Activated T-cell treated with anti-CD3 and anti-CD28 coated beads, Interleukin-2, amount 50 U/mL, for 4 hours (primary cell): ENCODE data around the gene CENPA. TPM values are rescaled to one million over a fixed set of nuclear protein-coding genes. Genes with fewer than 3 reads are reported as not detected.

Experiments
- ATAC-seq, 2 donors: fragments of 200-7000 bp; cut with Tn5 transposase; one replicate each; pipeline ENCODE4 v1.10.0; 2021
- DNase-seq: peaks from one replicate; pipeline ENCODE4 v3.0.0-alpha.2; 2020
- H3K27me3 Mint-ChIP-seq: one replicate; pipeline ENCODE4 v1.8.0; 2021; ENCODE audit warnings: low read depth, mixed read lengths
- H3K36me3 Mint-ChIP-seq: one replicate; pipeline ENCODE4 v1.8.0; 2022; ENCODE audit warnings: mixed read lengths; ENCODE audit not compliant: insufficient read depth
- H3K4me1 Mint-ChIP-seq: one replicate; pipeline ENCODE4 v1.8.0; 2021; ENCODE audit warnings: low read depth, mixed read lengths
- H3K4me3 Mint-ChIP-seq: one replicate; pipeline ENCODE4 v1.8.0; 2021; ENCODE audit warnings: mild to moderate bottlenecking, moderate library complexity, mixed read lengths
- H3K9me3 Mint-ChIP-seq: one replicate; pipeline ENCODE4 v1.8.0; 2021; ENCODE audit warnings: mixed read lengths
- total RNA-seq, 3 donors: library from RNA; stranded (reverse); gene quantifications; one replicate each; pipeline ENCODE4 v1.2.1, GENCODE V29; 2021

The CENPA gene
- total RNA-seq, 3 donors from 2014 or later, result 0.82 to 1.8 (median 0.82) TPM

- Mint-ChIP-seq H3K27me3 (peaks cover 30% of the 10 kb centered on the region), H3K9me3 (no peaks in the 10 kb centered on the region), H3K36me3 (no peaks in the 10 kb centered on the region), H3K4me3 (no peak overlapping the region), H3K4me1 (peaks cover 1% of the 10 kb centered on the region)
- DNase-seq, result no peak
- ATAC-seq, result no peak
These were observed 33.1 kb downstream of the CENPA start for GRCh38 chr2:26818972-26819371.

DNA sequence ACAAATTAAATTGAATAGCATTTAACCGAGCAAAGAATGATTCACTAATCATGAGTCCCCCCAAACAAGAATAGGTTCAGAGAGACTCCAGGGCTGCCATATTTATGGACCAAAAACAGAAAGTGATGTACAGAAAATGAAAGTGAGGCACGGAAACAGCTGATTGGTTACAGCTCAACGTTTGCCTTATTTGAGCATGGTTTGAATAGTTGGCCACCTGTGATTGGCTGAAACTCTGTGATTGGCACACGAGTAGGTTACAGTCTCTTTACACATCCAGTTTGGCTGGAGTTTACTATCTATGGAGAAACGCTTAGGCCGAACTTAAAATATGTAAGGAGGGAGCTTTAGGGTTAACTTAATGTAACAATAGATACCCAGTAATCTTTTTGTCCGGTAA, 35.1 kb downstream of the CENPA start:
- Mint-ChIP-seq H3K4me3 (no peak overlapping the region), H3K27me3 (peaks cover 22% of the 10 kb centered on the region), H3K36me3 (no peaks in the 10 kb centered on the region), H3K9me3 (no peaks in the 10 kb centered on the region), H3K4me1 (no peaks in the 10 kb centered on the region)
- DNase-seq (no peak), ATAC-seq (no peak)

GRCh38 chr2:26822877-26823276, 37.0 kb downstream of the CENPA start:
- Mint-ChIP-seq H3K36me3 (no peaks in the 10 kb centered on the region), H3K9me3 (no peaks in the 10 kb centered on the region), H3K27me3 (peaks cover 17% of the 10 kb centered on the region), H3K4me3 (no peak overlapping the region), H3K4me1 (no peaks in the 10 kb centered on the region)
- ATAC-seq, result no peak
- no peak for DNase-seq

DNA sequence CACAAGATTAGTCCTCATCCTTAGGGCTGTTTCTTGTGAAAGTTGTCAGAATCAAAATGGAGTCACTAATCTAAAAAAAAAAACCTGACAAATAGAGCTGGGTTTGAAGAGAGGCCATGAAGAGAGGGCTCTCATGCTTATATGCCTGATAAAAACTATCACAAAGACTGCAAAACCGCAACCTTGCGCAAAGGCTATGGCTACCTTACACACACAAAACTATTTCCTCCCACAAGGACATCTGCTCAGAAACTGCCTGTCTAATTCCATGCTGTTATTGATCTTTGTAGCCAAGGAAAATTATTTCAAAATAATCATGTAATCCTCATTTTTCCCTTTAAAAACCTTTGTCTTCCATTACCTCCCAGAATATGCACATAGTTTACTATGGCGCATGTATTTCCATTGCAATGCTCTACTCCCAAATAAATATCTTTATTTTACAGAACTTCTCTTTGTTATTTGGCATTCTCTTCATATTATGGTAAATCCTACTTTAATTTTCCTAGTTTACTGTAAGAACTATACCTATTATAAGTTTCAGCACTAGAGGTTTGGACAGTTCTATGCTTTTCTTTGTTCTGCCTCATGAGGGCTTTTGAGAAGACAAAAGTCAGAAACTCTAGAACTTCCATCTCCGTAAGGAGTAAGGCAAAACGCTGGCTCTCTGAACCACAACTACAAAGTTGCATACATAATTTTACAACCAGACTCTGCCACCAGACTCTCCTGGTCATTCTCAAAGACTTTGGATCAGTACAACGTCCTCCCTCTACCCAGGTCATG, 52.5 kb downstream of the CENPA start:
- no peaks in the 10 kb centered on the region for H3K4me1 Mint-ChIP-seq
- no peak overlapping the region for H3K4me3 Mint-ChIP-seq
- no peak for ATAC-seq
- no peak for DNase-seq
- H3K36me3 Mint-ChIP-seq, result no peaks in the 10 kb centered on the region
- H3K9me3 Mint-ChIP-seq, result no peaks in the 10 kb centered on the region
- peaks cover 39% of the 10 kb centered on the region for H3K27me3 Mint-ChIP-seq

DNA sequence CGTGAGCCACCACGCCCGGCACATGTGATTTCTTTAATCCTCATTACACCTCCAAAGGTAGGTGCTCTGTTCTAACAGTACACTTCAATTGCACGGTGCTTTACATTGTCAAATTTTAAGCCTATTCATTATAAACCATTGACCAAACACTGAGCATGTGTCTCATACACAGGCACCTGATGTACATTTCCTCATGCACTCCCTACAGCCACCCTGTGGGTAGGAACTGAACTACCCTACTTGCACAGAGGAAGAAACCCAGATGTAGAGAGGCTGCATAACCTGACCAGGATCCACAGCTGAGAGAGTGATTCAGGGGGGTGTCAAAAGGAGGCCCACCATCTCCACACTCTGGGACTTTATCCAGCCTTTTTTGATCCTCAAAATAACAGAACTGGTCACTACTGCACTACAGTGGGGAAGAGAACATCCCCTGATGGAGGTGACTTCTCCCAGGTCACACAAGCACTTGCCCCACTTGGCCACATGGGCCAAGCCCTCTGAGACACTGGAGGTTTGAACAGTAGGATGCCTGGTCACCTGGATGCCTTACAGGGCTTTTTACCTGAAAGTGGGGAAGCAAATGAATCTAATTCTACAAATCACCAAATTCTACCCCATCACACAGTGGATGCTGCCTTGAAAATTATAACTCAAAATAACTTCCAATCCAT, 55.2 kb downstream of the CENPA start:
- Mint-ChIP-seq H3K27me3 (peaks cover 52% of the 10 kb centered on the region), H3K9me3 (no peaks in the 10 kb centered on the region), H3K4me1 (no peaks in the 10 kb centered on the region), H3K36me3 (no peaks in the 10 kb centered on the region), H3K4me3 (no peak overlapping the region)
- no peak for DNase-seq
- no peak for ATAC-seq

DNA sequence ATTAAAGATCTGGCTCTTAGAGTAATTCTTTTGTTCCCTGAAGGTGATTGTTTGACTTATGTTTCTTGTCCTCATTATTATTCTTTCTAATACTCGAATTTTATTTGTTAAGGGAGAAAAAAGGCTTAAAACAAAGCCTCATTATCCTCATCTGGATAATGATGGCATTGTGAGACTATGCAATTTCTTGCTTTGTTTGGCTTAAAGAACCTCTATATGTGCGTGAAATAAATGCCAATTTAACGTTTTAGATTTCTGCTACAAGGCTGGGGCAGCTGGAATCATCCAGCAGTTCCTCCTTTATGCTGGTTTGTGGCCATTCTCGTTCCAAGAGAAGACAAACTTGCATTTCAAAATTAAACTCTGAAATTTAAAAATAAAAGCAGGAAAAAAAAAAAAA, 57.2 kb downstream of the CENPA start:
- no peaks in the 10 kb centered on the region for H3K36me3 Mint-ChIP-seq
- no peak for DNase-seq
- ATAC-seq, result no peak
- H3K27me3 Mint-ChIP-seq, result peaks cover 63% of the 10 kb centered on the region
- H3K4me3 Mint-ChIP-seq, result no peak overlapping the region
- no peaks in the 10 kb centered on the region for H3K9me3 Mint-ChIP-seq
- peaks cover 9% of the 10 kb centered on the region for H3K4me1 Mint-ChIP-seq

Other genes with a start within 250 kb of the CENPA start
- not detected for gene CIB4, start 144.7 kb upstream of the CENPA start, total RNA-seq
- under 1 TPM; 0.08 to 0.16 (median 0.08) TPM for gene KCNK3, start 93.3 kb upstream of the CENPA start, total RNA-seq
- 10 to 100 TPM in 2 of 3 donors, 1 to 10 TPM in 1; 9.2 to 12.5 (median 11.6) TPM for gene SLC35F6, start 21.8 kb upstream of the CENPA start, total RNA-seq
- gene DPYSL5, start 62.1 kb downstream of the CENPA start, total RNA-seq, result not detected
- 1 to 10 TPM; 3.7 to 4.3 (median 3.8) TPM for gene MAPRE3, start 184.6 kb downstream of the CENPA start, total RNA-seq
- gene TMEM214, start 246.9 kb downstream of the CENPA start, total RNA-seq, result 10 to 100 TPM; 59.0 to 71.3 (median 60.4) TPM